ENCODE results near the gene DYNAP.

The DYNAP gene

GRCh38 chr18:54607213-54608027 is 16.4 kb downstream of the DYNAP start:
- peak overlapping the region; percentile 45 for H3K4me3 ChIP-seq (ENCODE audit: low read depth, low read length)
- no peak for TF ChIP-seq CTCF (IDR thresholded peaks at IDR 0.05; ENCODE audit: control insufficient read depth, extremely low read depth, insufficient read depth)
- DNase-seq (ENCODE audit: low read depth): peak; percentile 26

DNA sequence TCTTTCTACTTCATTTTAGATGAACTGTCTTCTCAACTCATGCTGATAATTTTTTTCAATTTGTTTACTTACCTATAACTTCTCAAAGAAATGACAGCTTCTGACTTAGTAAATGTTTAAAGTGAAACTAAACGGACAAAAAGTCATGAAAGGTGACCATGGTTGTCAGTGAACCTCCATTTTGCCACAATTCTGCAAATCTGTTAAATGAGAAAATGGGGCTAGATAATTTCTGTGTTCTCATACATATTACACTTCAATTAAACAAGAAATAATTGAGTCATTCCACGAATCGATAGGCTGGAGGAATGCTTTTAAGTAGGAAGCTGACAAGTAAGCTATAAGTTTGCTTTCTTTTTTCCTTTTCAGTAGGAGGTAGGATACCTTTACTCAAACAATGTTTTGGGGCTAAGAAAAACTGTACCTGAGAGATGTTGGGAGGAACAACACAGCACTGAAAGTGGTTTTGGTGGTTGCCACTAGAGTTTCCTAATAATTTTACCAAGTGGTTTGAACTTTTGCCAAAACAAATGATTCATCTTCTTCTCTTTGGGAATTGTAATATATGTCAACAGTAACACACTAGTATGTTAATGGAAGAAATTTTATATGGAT is 17.1 kb downstream of the DYNAP start:
- DNase-seq (ENCODE audit: low read depth): peak; percentile 11
- H3K4me3 ChIP-seq (ENCODE audit: low read depth, low read length): peak overlapping the region; percentile 45
- TF ChIP-seq CTCF (IDR thresholded peaks at IDR 0.05; ENCODE audit: control insufficient read depth, extremely low read depth, insufficient read depth): no peak

DNA sequence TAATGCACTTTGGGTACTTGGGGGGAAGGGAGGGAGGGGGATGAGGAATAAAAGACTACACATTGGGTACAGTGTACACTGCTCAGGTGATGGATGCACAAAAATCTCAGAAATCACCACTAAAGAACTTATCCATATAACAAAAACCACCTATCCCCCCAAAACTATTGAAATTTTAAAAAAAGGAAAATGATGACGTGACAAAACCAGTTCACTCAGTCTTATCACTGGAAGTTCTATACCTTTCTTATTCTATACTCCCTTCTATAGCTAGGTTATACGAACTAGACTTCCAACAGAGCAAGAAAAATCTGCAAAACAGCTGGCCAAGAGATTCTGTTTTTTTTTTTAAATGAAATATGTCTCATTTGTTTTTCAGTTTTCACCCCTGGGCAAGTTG is 20.8 kb downstream of the DYNAP start:
- no peak for TF ChIP-seq CTCF (IDR thresholded peaks at IDR 0.05; ENCODE audit: control insufficient read depth, extremely low read depth, insufficient read depth)
- no peak for DNase-seq (ENCODE audit: low read depth)

DNA sequence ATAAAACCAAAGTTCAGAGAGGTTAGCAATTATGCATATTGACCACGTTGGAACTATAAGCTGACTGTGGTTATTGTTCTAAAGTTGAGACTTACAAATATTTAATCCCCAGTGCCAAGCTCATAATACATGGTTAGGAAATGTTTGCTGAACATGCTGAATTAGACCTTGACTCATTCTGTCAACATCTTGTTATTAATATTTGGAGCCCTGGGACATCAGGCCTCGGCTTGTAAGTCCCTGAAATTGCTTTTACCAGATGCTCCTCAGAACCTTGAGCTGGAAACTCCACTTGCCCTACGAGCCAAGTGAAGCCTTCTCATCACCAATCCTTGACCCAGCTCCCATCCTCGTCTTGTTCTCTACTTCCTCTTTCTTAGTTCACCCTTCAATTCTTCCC is 21.2 kb downstream of the DYNAP start:
- no peak for TF ChIP-seq CTCF (IDR thresholded peaks at IDR 0.05; ENCODE audit: control insufficient read depth, extremely low read depth, insufficient read depth)
- peak; percentile 63 for DNase-seq (ENCODE audit: low read depth)

More for the DNA sequence above, 20.8 kb downstream of the DYNAP start:
- H3K4me3 ChIP-seq (ENCODE audit: low read depth, low read length): no peak overlapping the region

DNA sequence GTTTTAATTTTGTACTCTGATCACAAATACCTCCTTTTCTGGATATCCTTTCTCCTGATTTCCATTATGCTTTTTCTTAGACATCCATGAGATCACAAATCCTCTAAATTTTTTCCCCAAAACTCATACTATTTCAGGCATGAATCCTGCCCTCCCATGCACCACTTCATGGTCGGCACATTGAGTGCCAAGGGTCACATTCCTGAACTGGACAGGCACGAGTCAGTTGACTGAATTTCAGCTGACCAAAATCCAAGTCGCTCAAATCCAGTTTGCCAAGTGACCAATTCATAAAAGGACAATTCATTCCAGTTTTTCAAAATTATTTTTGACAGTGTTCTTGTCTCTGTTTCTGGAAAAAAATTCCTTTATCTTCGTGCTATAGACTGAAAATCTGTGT is 22.1 kb downstream of the DYNAP start:
- no peak overlapping the region for H3K4me3 ChIP-seq (ENCODE audit: low read depth, low read length)
- no peak for TF ChIP-seq CTCF (IDR thresholded peaks at IDR 0.05; ENCODE audit: control insufficient read depth, extremely low read depth, insufficient read depth)
- DNase-seq (ENCODE audit: low read depth): no peak

More for the DNA sequence above, 21.2 kb downstream of the DYNAP start:
- H3K4me3 ChIP-seq (ENCODE audit: low read depth, low read length): no peak overlapping the region

- no peak for DNase-seq (ENCODE audit: low read depth)
- no peak overlapping the region for H3K4me3 ChIP-seq (ENCODE audit: low read depth, low read length)
- TF ChIP-seq CTCF (IDR thresholded peaks at IDR 0.05; ENCODE audit: control insufficient read depth, extremely low read depth, insufficient read depth): no peak
Measured at GRCh38 chr18:54616220-54616848, 25.3 kb downstream of the DYNAP start.

Data from LNCaP clone FGC (cell line).